Melanocyte of skin (primary cell): ENCODE data around the gene KCNJ2. TPM values are rescaled to one million over a fixed set of nuclear protein-coding genes. Genes with fewer than 3 reads are reported as not detected.

Experiments used
- total RNA-seq, 2 donors: library from RNA; depleted of rRNA; stranded (reverse); fragments of >200 nt; gene quantifications; 2 replicates each; pipeline ENCODE4 v1.2.3, GENCODE V29; 2012

The KCNJ2 gene
- total RNA-seq = 1 to 10 TPM in 1 of 2 donors, under 1 TPM in 1; 0.33 to 1.0 TPM

DNA sequence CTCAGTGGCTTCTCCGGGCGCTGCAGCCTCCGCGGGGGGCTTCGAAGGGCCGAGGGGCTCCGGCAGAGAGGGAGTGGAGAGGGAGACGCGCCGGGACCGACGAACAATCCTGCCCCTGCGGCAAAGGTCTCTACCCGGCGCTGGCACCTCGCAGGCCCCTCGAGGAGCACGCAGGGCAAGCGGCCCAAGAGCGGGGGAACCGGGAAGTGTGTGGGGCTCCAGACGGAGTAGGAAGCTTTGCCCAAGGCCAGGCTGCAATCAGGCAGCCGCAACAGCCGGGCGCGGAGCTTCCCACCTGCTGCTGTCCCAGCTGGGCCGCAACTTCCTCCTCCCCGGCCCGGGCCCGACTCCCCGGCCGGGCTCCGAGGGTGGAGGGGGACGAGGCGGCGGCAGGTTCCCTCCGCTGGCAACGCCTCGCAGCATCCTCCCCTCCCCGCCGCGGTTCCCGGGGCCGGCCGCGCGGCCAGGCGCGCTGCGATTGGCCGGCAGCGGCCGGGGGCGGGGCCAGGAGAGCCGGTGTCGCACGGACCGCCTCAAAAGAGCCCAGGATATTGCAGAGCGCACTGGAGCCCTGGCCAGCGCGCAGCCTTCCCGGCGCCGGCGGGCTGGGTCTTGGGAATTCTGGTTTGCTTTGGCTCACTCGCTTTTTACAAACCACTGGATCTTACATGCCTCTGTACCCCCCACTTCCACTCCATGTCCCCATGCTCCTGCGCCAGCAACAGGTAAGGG lies at the start of gene KCNJ2:
KCNJ2 (plus strand) TSS at position 556 of the 732 bp plus-strand sequence. CDS start 5,508 bp downstream, outside the sequence.

Other genes starting within 250 kb of the KCNJ2 start
- gene KCNJ16, start 94.3 kb upstream of the KCNJ2 start, total RNA-seq = under 1 TPM; under 0.01 to 0.34 TPM